Thyroid gland (tissue), 4 donors: Measurements from ENCODE around the gene MTUS2. TPM values are rescaled to one million over a fixed set of nuclear protein-coding genes. Genes with fewer than 3 reads are reported as not detected.

Experiments used
- DNase-seq, 2 donors: peaks; one replicate each; pipeline ENCODE4 v3.0.0-alpha.2; 2019
- H3K27ac ChIP-seq, 3 donors: fragments of 200-600 bp; sonication (generic); 1 replicate in 2 of 3; 2 replicates in 1 of 3; pipeline ENCODE4 v1.5.1; 2016 to 2019; ENCODE audit warnings: mild to moderate bottlenecking in 1 of 3, moderate library complexity in 1 of 3
- H3K27me3 ChIP-seq: fragments of 200-600 bp; sonication (generic); one replicate; pipeline ENCODE4 v1.5.1; 2019
- H3K36me3 ChIP-seq, 2 donors: fragments of 200-600 bp; sonication (generic); one replicate each; pipeline ENCODE4 v1.5.1; 2016 to 2019
- H3K4me1 ChIP-seq, 2 donors: fragments of 200-600 bp; sonication (generic); one replicate each; pipeline ENCODE4 v1.5.1; 2017 to 2019
- H3K4me3 ChIP-seq, 3 donors: fragments of 200-600 bp; sonication (generic); replicated peaks in 1 of 3; 1 replicate in 2 of 3; 2 replicates in 1 of 3; pipeline ENCODE4 v1.5.1; 2016; ENCODE audit warnings: mild to moderate bottlenecking in 1 of 3
- H3K9me3 ChIP-seq: fragments of 200-600 bp; sonication (generic); one replicate; pipeline ENCODE4 v1.5.1; 2017
- CTCF ChIP-seq, 6 experiments: fragments of 200-600 bp in 3 of 6; fragments of 450-650 bp in 3 of 6; sonication (generic) in 3 of 6; IDR thresholded peaks; one replicate each; pipeline ENCODE4 v1.5.1; 2016 to 2019; ENCODE audit warnings: antibody characterized with exemption in 6 of 6, mild to moderate bottlenecking in 2 of 6, inconsistent platforms in 1 of 6, moderate library complexity in 1 of 6
- POLR2A ChIP-seq, 2 donors: fragments of 450-650 bp; IDR thresholded peaks; one replicate each; pipeline ENCODE4 v1.6.1; 2017; ENCODE audit warnings: antibody characterized with exemption in 2 of 2, mild to moderate bottlenecking in 2 of 2, moderate library complexity in 1 of 2
- WGBS, 2 donors: methylation state at CpG; one replicate each; pipeline ENCODE4 v1.1.5; 2017; 5-methylcytosine and 5-hydroxymethylcytosine counted together
- intact Hi-C: fragments of 100-400 bp; cut with DNase I; formaldehyde crosslinking; loops from one replicate; pipeline ENCODE4 v1.15.1; 2023
- total RNA-seq, 4 donors: library from RNA; depleted of rRNA; stranded (reverse); fragments of >200 nt; gene quantifications; one replicate each; pipeline ENCODE4 v1.2.3, GENCODE V29; 2016

The MTUS2 gene
- total RNA-seq, 4 donors from 2014 or later = 0.98 to 1.5 (median 1.1) TPM

- Histone ChIP-seq H3K4me1 (no peaks in the 10 kb centered on the region), H3K4me3 (no peak overlapping the region), H3K36me3 (peaks cover 0 to 4% of the 10 kb centered on the region in 2 donors), H3K9me3 (no peaks in the 10 kb centered on the region), H3K27me3 (no peaks in the 10 kb centered on the region), H3K27ac (no peak overlapping the region)
- no peak for DNase-seq
- 91 to 92% methylated on average over 24 of the region's 24 CpGs for WGBS, 2 donors
- intact Hi-C loops = no loop called here
- TF ChIP-seq CTCF (IDR thresholded peaks at IDR 0.05) = no peak
- no peak for TF ChIP-seq POLR2A (IDR thresholded peaks at IDR 0.05)
Observed at GRCh38 chr13:29535663-29536655, 715.8 kb downstream of the MTUS2 start.

- WGBS, 2 donors = 94 to 97% methylated on average over 7 of the region's 7 CpGs
- H3K36me3 ChIP-seq = peaks cover 0 to 4% of the 10 kb centered on the region in 2 donors
- intact Hi-C loops = no loop called here
- no peak for DNase-seq
- no peaks in the 10 kb centered on the region for H3K9me3 ChIP-seq
- TF ChIP-seq CTCF (IDR thresholded peaks at IDR 0.05) = no peak
- TF ChIP-seq POLR2A (IDR thresholded peaks at IDR 0.05) = no peak
- no peaks in the 10 kb centered on the region for H3K4me1 ChIP-seq
- H3K27me3 ChIP-seq = no peaks in the 10 kb centered on the region
- H3K27ac ChIP-seq = no peak overlapping the region
- no peak overlapping the region for H3K4me3 ChIP-seq
Observed at GRCh38 chr13:29536853-29537252, 716.7 kb downstream of the MTUS2 start.

- no peaks in the 10 kb centered on the region for H3K4me1 ChIP-seq
- H3K9me3 ChIP-seq = no peaks in the 10 kb centered on the region
- intact Hi-C loops = no loop called here
- no peak overlapping the region for H3K4me3 ChIP-seq
- no peaks in the 10 kb centered on the region for H3K36me3 ChIP-seq
- DNase-seq = no peak
- 86 to 91% methylated on average over 14 of the region's 14 CpGs for WGBS, 2 donors
- H3K27ac ChIP-seq = no peak overlapping the region
- TF ChIP-seq POLR2A (IDR thresholded peaks at IDR 0.05) (no peak), CTCF (IDR thresholded peaks at IDR 0.05) (no peak)
- H3K27me3 ChIP-seq = no peaks in the 10 kb centered on the region
Observed at GRCh38 chr13:29537736-29538651, 717.9 kb downstream of the MTUS2 start.

- H3K27me3 ChIP-seq = no peaks in the 10 kb centered on the region
- no peaks in the 10 kb centered on the region for H3K36me3 ChIP-seq
- H3K27ac ChIP-seq = no peak overlapping the region
- DNase-seq = no peak
- intact Hi-C loops = no loop called here
- no peak for TF ChIP-seq POLR2A (IDR thresholded peaks at IDR 0.05)
- 78 to 87% methylated on average over 6 of the region's 6 CpGs for WGBS, 2 donors
- no peak overlapping the region for H3K4me3 ChIP-seq
- no peaks in the 10 kb centered on the region for H3K9me3 ChIP-seq
- H3K4me1 ChIP-seq = no peaks in the 10 kb centered on the region
Observed at GRCh38 chr13:29538652-29539040, 718.5 kb downstream of the MTUS2 start.

GRCh38 chr13:29539856-29540255 lies 719.7 kb downstream of the MTUS2 start:
- Histone ChIP-seq H3K4me1 (no peaks in the 10 kb centered on the region), H3K27ac (no peak overlapping the region), H3K9me3 (no peaks in the 10 kb centered on the region), H3K27me3 (no peaks in the 10 kb centered on the region), H3K4me3 (no peak overlapping the region), H3K36me3 (no peaks in the 10 kb centered on the region)
- 85 to 91% methylated on average over 2 of the region's 2 CpGs for WGBS, 2 donors
- TF ChIP-seq POLR2A (IDR thresholded peaks at IDR 0.05) (no peak), CTCF (IDR thresholded peaks at IDR 0.05) (no peak)
- intact Hi-C loops = no loop called here
- no peak for DNase-seq
